ENCODE measurements around the gene FKRP. TPM values are rescaled to one million over a fixed set of nuclear protein-coding genes. Genes with fewer than 3 reads are reported as not detected.
"Not testable (repeated sequence)": the region's sequence is repeated elsewhere in the genome, so short reads cannot be mapped to it uniquely, and the experiment has no call there.

The FKRP gene
- total and polyA plus RNA-seq, 2 donors (not counting 1 experiment from before 2014, with no cell fraction given), result 11.8 to 12.2 TPM

DNA sequence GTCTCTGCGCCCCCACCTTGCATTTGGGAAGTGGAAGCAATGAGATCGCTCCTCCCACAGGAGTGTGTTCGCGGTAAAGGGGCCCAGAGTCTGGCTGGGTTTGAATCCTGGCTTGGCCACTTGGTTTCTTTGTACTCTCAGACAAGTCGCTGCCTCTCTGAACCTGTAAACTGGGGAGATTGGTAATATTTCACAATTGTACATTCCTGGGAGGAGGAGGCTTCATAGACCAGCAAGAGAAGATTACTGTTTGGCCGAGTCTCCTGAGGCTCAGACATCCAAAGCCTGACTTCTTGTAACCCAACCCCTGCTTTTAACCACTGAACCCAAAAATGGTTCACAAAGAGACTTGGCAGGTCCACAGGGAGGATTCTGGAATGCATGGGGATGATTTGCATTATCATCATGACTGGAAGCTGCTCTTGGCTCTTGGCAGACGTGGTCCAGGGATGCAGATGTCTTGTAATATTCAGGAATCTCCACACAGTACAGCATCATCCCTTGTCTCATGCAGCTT lies 14.0 kb downstream of the FKRP start:
- Histone ChIP-seq H3K9me3 (ENCODE audit: control insufficient read depth, insufficient read depth, low read depth, low read length) (no peaks in the 10 kb centered on the region), H3K27ac (ENCODE audit: insufficient read depth, low read length) (peak overlapping the region; percentile 66), H3K79me2 (ENCODE audit: control insufficient read depth, insufficient read depth, low read length) (no peaks in the 10 kb centered on the region), H2AFZ (ENCODE audit: low read length) (no peak overlapping the region), H3K9ac (ENCODE audit: insufficient read depth, low read length) (no peak overlapping the region), H3K4me2 (ENCODE audit: extremely low read depth, insufficient read depth, low read length) (no peak overlapping the region), H4K20me1 (ENCODE audit: control insufficient read depth, extremely low read depth, insufficient read depth, low read length) (no peaks in the 10 kb centered on the region), H3K36me3 (ENCODE audit: control insufficient read depth, insufficient read depth, low read length) (peaks cover 10% of the 10 kb centered on the region), H3K27me3 (ENCODE audit: control insufficient read depth, insufficient read depth, low read length) (no peaks in the 10 kb centered on the region), H3K4me3 (replicated peaks in 1 of 4; ENCODE audit: control extremely low read depth in 1 of 4, insufficient read depth in 1 of 4, low read depth in 3 of 4, low read length in 4 of 4) (no peak overlapping the region), H3K4me1 (ENCODE audit: control insufficient read depth, extremely low read depth, insufficient read depth, low read length) (peaks cover 14% of the 10 kb centered on the region)
- TF ChIP-seq, protein P1, sequence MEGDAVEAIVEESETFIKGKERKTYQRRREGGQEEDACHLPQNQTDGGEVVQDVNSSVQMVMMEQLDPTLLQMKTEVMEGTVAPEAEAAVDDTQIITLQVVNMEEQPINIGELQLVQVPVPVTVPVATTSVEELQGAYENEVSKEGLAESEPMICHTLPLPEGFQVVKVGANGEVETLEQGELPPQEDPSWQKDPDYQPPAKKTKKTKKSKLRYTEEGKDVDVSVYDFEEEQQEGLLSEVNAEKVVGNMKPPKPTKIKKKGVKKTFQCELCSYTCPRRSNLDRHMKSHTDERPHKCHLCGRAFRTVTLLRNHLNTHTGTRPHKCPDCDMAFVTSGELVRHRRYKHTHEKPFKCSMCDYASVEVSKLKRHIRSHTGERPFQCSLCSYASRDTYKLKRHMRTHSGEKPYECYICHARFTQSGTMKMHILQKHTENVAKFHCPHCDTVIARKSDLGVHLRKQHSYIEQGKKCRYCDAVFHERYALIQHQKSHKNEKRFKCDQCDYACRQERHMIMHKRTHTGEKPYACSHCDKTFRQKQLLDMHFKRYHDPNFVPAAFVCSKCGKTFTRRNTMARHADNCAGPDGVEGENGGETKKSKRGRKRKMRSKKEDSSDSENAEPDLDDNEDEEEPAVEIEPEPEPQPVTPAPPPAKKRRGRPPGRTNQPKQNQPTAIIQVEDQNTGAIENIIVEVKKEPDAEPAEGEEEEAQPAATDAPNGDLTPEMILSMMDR (conservative IDR thresholded peaks at IDR 0.05 in 1 of 2, IDR thresholded peaks at IDR 0.05 in 1 of 2; ENCODE audit: low read depth in 1 of 2, low read length in 2 of 2), result no peak
- no peak for TF ChIP-seq EZH2 (IDR thresholded peaks at IDR 0.05; ENCODE audit: low read length, missing control alignments)
- peak; percentile 70 to 84 for DNase-seq (ENCODE audit: low read depth in 2 of 2)

DNA sequence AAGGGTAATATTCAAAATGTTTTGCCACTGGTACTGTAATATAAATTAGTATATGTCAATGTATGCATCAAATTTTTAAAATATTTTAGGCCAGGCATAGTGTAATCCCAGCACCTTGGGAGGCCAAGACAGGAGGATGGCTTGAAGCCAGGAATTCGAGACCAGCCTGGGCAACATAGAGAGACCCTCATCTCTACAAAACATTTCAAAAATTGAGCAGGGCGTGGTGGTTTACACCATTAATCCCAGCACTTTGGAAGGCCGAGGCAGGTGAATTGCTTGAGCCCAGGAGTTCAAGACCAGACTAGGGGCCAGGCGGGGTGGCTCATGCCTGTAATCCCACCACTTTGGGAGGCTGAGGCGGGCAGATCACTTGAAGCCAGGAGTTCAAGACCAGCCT lies 14.5 kb downstream of the FKRP start:
- H3K27me3 ChIP-seq (ENCODE audit: control insufficient read depth, insufficient read depth, low read length), result no peaks in the 10 kb centered on the region
- no peak overlapping the region for H3K9ac ChIP-seq (ENCODE audit: insufficient read depth, low read length)
- no peaks in the 10 kb centered on the region for H3K9me3 ChIP-seq (ENCODE audit: control insufficient read depth, insufficient read depth, low read depth, low read length)
- H3K4me1 ChIP-seq (ENCODE audit: control insufficient read depth, extremely low read depth, insufficient read depth, low read length), result peaks cover 12% of the 10 kb centered on the region
- no peak for DNase-seq (ENCODE audit: low read depth in 2 of 2)
- peaks cover 10% of the 10 kb centered on the region for H3K36me3 ChIP-seq (ENCODE audit: control insufficient read depth, insufficient read depth, low read length)
- no peaks in the 10 kb centered on the region for H4K20me1 ChIP-seq (ENCODE audit: control insufficient read depth, extremely low read depth, insufficient read depth, low read length)
- H2AFZ ChIP-seq (ENCODE audit: low read length), result no peak overlapping the region
- H3K27ac ChIP-seq (ENCODE audit: insufficient read depth, low read length), result peak overlapping the region; percentile 68
- H3K4me3 ChIP-seq (replicated peaks in 1 of 4; ENCODE audit: control extremely low read depth in 1 of 4, insufficient read depth in 1 of 4, low read depth in 3 of 4, low read length in 4 of 4), result no peak overlapping the region
- H3K79me2 ChIP-seq (ENCODE audit: control insufficient read depth, insufficient read depth, low read length), result no peaks in the 10 kb centered on the region
- TF ChIP-seq, protein P1 (conservative IDR thresholded peaks at IDR 0.05 in 1 of 2, IDR thresholded peaks at IDR 0.05 in 1 of 2; ENCODE audit: low read depth in 1 of 2, low read length in 2 of 2), result no peak
- no peak for TF ChIP-seq EZH2 (IDR thresholded peaks at IDR 0.05; ENCODE audit: low read length, missing control alignments)
- H3K4me2 ChIP-seq (ENCODE audit: extremely low read depth, insufficient read depth, low read length), result no peak overlapping the region

DNA sequence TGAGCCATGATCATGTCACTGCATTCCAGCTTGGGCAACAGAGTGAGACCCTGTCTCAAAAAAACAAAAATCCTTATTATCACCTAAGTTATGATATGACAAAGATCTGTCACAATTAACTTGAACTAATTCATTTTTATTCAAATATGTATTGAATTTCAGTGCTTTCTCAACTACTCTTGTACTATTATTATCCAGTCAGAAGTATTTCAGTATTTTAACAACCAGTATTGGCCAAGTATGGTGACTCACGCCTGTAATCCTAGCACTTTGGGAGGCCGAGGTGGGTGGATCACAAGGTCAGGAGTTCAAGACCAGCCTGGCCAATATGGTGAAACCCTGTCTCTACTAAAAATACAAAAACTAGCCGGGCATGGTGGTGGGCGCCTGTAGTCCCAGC lies 15.0 kb downstream of the FKRP start:
- not testable (repeated sequence) for H3K79me2 ChIP-seq (ENCODE audit: control insufficient read depth, insufficient read depth, low read length); H3K27me3 ChIP-seq (ENCODE audit: control insufficient read depth, insufficient read depth, low read length); H2AFZ ChIP-seq (ENCODE audit: low read length); H3K36me3 ChIP-seq (ENCODE audit: control insufficient read depth, insufficient read depth, low read length); H4K20me1 ChIP-seq (ENCODE audit: control insufficient read depth, extremely low read depth, insufficient read depth, low read length); H3K4me3 ChIP-seq (replicated peaks in 1 of 4; ENCODE audit: control extremely low read depth in 1 of 4, insufficient read depth in 1 of 4, low read depth in 3 of 4, low read length in 4 of 4); H3K9ac ChIP-seq (ENCODE audit: insufficient read depth, low read length); H3K4me2 ChIP-seq (ENCODE audit: extremely low read depth, insufficient read depth, low read length); H3K9me3 ChIP-seq (ENCODE audit: control insufficient read depth, insufficient read depth, low read depth, low read length)
- peak overlapping the region; percentile 68 for H3K27ac ChIP-seq (ENCODE audit: insufficient read depth, low read length)
- peaks cover 11% of the 10 kb centered on the region for H3K4me1 ChIP-seq (ENCODE audit: control insufficient read depth, extremely low read depth, insufficient read depth, low read length)
- DNase-seq (ENCODE audit: low read depth in 2 of 2), result peak in 1 of 2 donors; percentile 53
